Measurements from ENCODE around the gene OSMR. TPM values are rescaled to one million over a fixed set of nuclear protein-coding genes. Genes with fewer than 3 reads are reported as not detected.

Gene OSMR
- total and polyA plus RNA-seq, 9 of the 15 experiments (the other 6 are each of a cell fraction or from before 2014, with no cell fraction given) = 0.18 to 1.7 (median 0.94) TPM

DNA sequence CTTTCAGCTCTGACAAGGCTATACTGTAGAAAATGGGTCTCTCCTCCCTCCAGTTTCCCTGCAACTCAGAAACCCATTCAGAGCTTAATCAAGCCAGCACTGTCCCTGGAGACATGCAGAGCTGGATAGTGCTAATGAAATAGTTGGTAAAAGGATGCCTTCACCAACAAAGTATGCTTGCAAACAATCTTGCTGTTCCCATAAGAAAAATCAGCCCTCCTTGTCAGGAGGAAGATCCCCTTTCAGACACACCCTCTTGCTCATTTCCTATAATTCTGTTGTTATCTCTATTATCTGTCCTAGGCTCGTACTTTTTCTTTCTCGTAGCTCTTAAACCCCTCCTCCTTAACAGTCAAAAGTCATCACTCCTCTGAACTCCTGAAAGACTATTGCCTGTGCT is 9.9 kb upstream of the OSMR start:
- no peaks in the 10 kb centered on the region for H3K27me3 ChIP-seq (ENCODE audit: control insufficient read depth in 2 of 2, insufficient read depth in 2 of 2, low read length in 2 of 2)
- no peaks in the 10 kb centered on the region for H3K36me3 ChIP-seq (ENCODE audit: control insufficient read depth, insufficient read depth, low read length)
- ATAC-seq = no peak
- no peaks in the 10 kb centered on the region for H3K79me2 ChIP-seq (ENCODE audit: control insufficient read depth, insufficient read depth, low read length)
- DNase-seq (ENCODE audit: extremely low read depth in 1 of 4, low spot score in 3 of 4) = no peak
- no peak overlapping the region for H3K4me3 ChIP-seq
- H3K27ac ChIP-seq (ENCODE audit: extremely low read depth, low read depth, low read length) = no peak overlapping the region
- H3K9me1 ChIP-seq (ENCODE audit: control insufficient read depth, insufficient read depth, low read length) = no peaks in the 10 kb centered on the region
- no peak overlapping the region for H2AFZ ChIP-seq (ENCODE audit: low read depth, low read length)
- intact Hi-C loops (cut with micrococcal nuclease) (no loop called here), in situ Hi-C loops (cut with MboI) (no loop called here)
- no peak for FAIRE-seq
- TF ChIP-seq, protein P1, sequence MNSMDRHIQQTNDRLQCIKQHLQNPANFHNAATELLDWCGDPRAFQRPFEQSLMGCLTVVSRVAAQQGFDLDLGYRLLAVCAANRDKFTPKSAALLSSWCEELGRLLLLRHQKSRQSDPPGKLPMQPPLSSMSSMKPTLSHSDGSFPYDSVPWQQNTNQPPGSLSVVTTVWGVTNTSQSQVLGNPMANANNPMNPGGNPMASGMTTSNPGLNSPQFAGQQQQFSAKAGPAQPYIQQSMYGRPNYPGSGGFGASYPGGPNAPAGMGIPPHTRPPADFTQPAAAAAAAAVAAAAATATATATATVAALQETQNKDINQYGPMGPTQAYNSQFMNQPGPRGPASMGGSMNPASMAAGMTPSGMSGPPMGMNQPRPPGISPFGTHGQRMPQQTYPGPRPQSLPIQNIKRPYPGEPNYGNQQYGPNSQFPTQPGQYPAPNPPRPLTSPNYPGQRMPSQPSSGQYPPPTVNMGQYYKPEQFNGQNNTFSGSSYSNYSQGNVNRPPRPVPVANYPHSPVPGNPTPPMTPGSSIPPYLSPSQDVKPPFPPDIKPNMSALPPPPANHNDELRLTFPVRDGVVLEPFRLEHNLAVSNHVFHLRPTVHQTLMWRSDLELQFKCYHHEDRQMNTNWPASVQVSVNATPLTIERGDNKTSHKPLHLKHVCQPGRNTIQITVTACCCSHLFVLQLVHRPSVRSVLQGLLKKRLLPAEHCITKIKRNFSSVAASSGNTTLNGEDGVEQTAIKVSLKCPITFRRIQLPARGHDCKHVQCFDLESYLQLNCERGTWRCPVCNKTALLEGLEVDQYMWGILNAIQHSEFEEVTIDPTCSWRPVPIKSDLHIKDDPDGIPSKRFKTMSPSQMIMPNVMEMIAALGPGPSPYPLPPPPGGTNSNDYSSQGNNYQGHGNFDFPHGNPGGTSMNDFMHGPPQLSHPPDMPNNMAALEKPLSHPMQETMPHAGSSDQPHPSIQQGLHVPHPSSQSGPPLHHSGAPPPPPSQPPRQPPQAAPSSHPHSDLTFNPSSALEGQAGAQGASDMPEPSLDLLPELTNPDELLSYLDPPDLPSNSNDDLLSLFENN (IDR thresholded peaks at IDR 0.05; ENCODE audit: low read depth in 2 of 2, low read length in 2 of 2) = no peak
- TF ChIP-seq SMARCA5 (IDR thresholded peaks at IDR 0.05) (no peak), MTA3 (IDR thresholded peaks at IDR 0.05; ENCODE audit: borderline replicate concordance) (no peak), KAT2B (IDR thresholded peaks at IDR 0.05; ENCODE audit: low read depth, low read length) (no peak), PML (IDR thresholded peaks at IDR 0.05; ENCODE audit: low read length) (no peak), GTF2F1 (IDR thresholded peaks at IDR 0.05; ENCODE audit: low read depth, low read length) (no peak), SIN3A (IDR thresholded peaks at IDR 0.05; ENCODE audit: borderline replicate concordance in 2 of 2, control insufficient read depth in 1 of 2, low read depth in 2 of 2, low read length in 2 of 2) (no peak), SRSF9 (IDR thresholded peaks at IDR 0.05; ENCODE audit: borderline replicate concordance, low read depth, low read length) (no peak), HNRNPK (IDR thresholded peaks at IDR 0.05; ENCODE audit: low read depth, low read length, poor library complexity, severe bottlenecking) (no peak), ZNF347 (CRISPR knock-in tag; IDR thresholded peaks at IDR 0.05; ENCODE audit: low read depth) (no peak)
- TF ChIP-seq, protein P2, sequence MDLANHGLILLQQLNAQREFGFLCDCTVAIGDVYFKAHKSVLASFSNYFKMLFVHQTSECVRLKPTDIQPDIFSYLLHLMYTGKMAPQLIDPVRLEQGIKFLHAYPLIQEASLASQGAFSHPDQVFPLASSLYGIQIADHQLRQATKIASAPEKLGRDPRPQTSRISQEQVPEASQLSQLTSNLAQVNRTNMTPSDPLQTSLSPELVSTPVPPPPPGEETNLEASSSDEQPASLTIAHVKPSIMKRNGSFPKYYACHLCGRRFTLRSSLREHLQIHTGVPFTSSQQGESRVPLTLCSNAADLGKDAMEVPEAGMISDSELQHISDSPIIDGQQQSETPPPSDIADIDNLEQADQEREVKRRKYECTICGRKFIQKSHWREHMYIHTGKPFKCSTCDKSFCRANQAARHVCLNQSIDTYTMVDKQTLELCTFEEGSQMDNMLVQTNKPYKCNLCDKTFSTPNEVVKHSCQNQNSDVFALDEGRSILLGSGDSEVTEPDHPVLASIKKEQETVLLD (IDR thresholded peaks at IDR 0.05) = no peak
- H3K4me2 ChIP-seq (ENCODE audit: insufficient read depth, low read length) = no peak overlapping the region
- WGBS (ENCODE audit: insufficient coverage, low coverage, missing lambda C conversion rate) = 0% methylated on average over 2 of the region's 2 CpGs
- CTCF ChIA-PET (ENCODE audit: low intra/inter-chr PET ratio) = no interaction called here
- no peaks in the 10 kb centered on the region for H4K20me1 ChIP-seq (replicated peaks; ENCODE audit: control insufficient read depth, insufficient read depth, low read length)
- no TSS peak for BruUV-seq (replicated peaks)
- H3K4me1 ChIP-seq (replicated peaks in 1 of 2; ENCODE audit: control insufficient read depth in 2 of 2, insufficient read depth in 2 of 2, low read length in 2 of 2) = peaks cover 0 to 5% of the 10 kb centered on the region in 2 experiments; a peak in 1 of 5 replicates
- POLR2A ChIA-PET = interaction anchor here (1.2 kb wide), 1 partner anchor 176 kb away, joined by 3 read pairs; no protein-coding TSS in a partner anchor
- no peak overlapping the region for H3K9ac ChIP-seq (ENCODE audit: insufficient read depth in 1 of 2, low read depth in 2 of 2, low read length in 2 of 2)
- H3K9me3 ChIP-seq (replicated peaks; ENCODE audit: control insufficient read depth, insufficient read depth, low read depth, low read length) = no peaks in the 10 kb centered on the region
